BLaER1 treated with 17β-estradiol and CSF1 and Interleukin-3, amounts not matched to agents 10 nM and 100 nM (cell line): ENCODE results near the gene ACMSD.
"Not testable (repeated sequence)": the region's sequence is repeated elsewhere in the genome, so short reads cannot be mapped to it uniquely, and the experiment has no call there.

Experiments used
- H3K27ac ChIP-seq, 11 experiments: shearing (Covaris generic); formaldehyde crosslinking; 2 replicates each; pipeline ENCODE4 v1.8.1; 2022
- H3K27me3 ChIP-seq, 11 experiments: shearing (Covaris generic); formaldehyde crosslinking; 2 replicates each; pipeline ENCODE4 v1.8.1; 2022
- H3K36me3 ChIP-seq, 11 experiments: shearing (Covaris generic); formaldehyde crosslinking; 2 replicates each; pipeline ENCODE4 v1.8.1; 2022
- H3K4me1 ChIP-seq, 10 experiments: shearing (Covaris generic); formaldehyde crosslinking; 2 replicates each; pipeline ENCODE4 v1.8.1; 2022
- H3K4me2 ChIP-seq, 11 experiments: shearing (Covaris generic); formaldehyde crosslinking; 2 replicates each; pipeline ENCODE4 v1.8.1; 2022
- H3K4me3 ChIP-seq, 10 experiments: shearing (Covaris generic); formaldehyde crosslinking; 2 replicates each; pipeline ENCODE4 v1.8.1; 2022
- H3K9ac ChIP-seq, 11 experiments: shearing (Covaris generic); formaldehyde crosslinking; 2 replicates each; pipeline ENCODE4 v1.8.1; 2022
- H3K9me3 ChIP-seq, 11 experiments: shearing (Covaris generic); formaldehyde crosslinking; replicated peaks in 1 of 11; 2 replicates each; pipeline ENCODE4 v1.8.1; 2022
- H4K20me1 ChIP-seq, 11 experiments: shearing (Covaris generic); formaldehyde crosslinking; 2 replicates each; pipeline ENCODE4 v1.8.1; 2022
- Cebpa-rat ChIP-seq, 11 experiments: shearing (Covaris generic); IDR thresholded peaks; 2 replicates each; pipeline ENCODE4 v1.8.1; 2022

Gene ACMSD

DNA sequence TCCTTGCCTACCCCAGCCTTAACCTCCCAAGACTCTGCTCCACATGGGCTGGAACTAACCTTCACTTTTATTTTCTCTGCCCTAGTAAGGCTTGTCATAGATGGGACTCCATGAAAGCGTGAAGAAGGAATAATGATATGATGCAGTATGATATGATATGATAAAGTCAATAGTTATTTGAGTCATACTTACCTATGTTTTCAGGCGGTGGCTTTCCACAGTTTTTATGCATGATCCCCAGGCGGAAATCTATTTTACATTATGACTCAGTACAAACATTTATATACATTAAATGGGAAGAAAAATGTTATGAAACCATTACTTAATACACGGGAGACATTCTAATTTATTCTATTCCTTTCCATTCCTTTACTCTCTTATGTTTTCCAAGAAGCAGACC is 5.6 kb downstream of the ACMSD start:
- no peak for TF ChIP-seq Cebpa-rat (IDR thresholded peaks at IDR 0.05)
- no peak overlapping the region for H3K9ac ChIP-seq
- H3K9me3 ChIP-seq = peaks cover 0 to 7% (median 5%) of the 10 kb centered on the region in 11 experiments; a peak in 8 of 22 replicates
- no peaks in the 10 kb centered on the region for H3K27me3 ChIP-seq
- no peaks in the 10 kb centered on the region for H4K20me1 ChIP-seq
- H3K27ac ChIP-seq = no peak overlapping the region
- no peaks in the 10 kb centered on the region for H3K36me3 ChIP-seq
- H3K4me3 ChIP-seq = no peak overlapping the region
- H3K4me1 ChIP-seq = no peaks in the 10 kb centered on the region
- no peak overlapping the region for H3K4me2 ChIP-seq

DNA sequence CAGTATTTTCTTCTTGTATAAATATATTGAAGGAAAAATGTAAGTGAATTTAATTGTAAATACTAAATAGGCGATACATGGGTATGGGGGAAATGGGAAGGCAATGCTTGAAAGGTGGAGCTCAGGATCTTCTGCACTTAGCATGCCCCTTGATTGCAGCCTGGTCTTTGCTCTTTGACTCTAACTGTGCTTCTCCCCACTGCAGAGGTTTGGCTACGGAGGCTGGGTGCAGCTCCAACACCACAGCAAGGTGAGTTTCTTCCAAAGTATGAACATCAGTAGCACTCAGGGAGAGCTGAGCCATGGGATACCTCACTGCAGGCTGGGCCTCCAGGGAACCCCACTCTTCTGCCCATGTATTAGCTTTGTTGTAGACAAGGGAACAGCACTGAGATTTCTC is 6.6 kb downstream of the ACMSD start:
- TF ChIP-seq Cebpa-rat (IDR thresholded peaks at IDR 0.05) = no peak
- H3K4me1 ChIP-seq = no peaks in the 10 kb centered on the region
- H3K36me3 ChIP-seq = no peaks in the 10 kb centered on the region
- peaks cover 0 to 7% (median 5%) of the 10 kb centered on the region in 11 experiments; a peak in 8 of 22 replicates for H3K9me3 ChIP-seq
- H3K4me2 ChIP-seq = no peak overlapping the region
- H3K4me3 ChIP-seq = no peak overlapping the region
- no peak overlapping the region for H3K9ac ChIP-seq
- no peak overlapping the region for H3K27ac ChIP-seq
- H3K27me3 ChIP-seq = no peaks in the 10 kb centered on the region
- no peaks in the 10 kb centered on the region for H4K20me1 ChIP-seq

DNA sequence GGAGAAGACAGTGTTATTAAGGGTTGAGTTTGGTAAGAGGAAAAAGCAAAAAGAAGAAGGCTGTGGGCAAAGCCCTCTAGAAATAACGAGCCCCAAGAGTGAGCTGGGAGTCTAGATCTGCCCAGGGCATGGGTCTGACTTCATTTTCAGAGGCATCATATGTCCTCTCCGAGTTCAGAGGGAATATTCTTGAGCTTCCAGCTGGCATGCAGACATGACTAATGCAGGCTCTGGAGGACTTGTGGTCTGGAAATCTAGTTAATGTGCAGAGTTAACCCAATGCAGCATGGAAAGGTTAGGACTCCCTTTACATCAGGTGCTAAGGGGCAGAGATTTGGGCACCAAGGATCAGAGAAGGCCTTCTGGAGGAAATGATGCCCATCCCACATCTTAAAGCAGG is 7.3 kb downstream of the ACMSD start:
- H3K4me1 ChIP-seq = no peaks in the 10 kb centered on the region

DNA sequence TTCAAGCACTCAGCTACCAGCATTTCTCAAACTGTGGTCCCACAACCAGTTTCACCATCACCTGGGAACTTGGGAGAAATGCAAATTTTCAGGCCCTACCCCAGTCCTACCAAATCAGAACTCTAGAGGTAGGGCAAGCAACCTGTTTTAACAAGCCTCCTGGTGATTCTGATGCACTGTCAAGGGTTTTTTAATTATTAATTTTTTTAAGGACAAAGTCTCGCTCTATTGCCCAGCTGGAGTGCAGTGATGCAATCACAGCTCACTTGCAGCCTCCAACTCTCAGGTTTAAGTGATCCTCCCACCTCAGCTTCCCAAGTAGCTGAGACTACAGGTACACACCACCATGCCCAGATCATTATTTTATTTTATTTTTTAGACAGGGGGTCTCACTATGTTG is 7.8 kb downstream of the ACMSD start:
- Histone ChIP-seq H3K9me3 (peaks cover 0 to 7% (median 5%) of the 10 kb centered on the region in 11 experiments; a peak in 9 of 22 replicates), H3K27me3 (no peaks in the 10 kb centered on the region), H3K4me2 (no peak overlapping the region), H3K4me1 (no peaks in the 10 kb centered on the region), H3K9ac (no peak overlapping the region), H3K27ac (no peak overlapping the region), H4K20me1 (no peaks in the 10 kb centered on the region), H3K4me3 (no peak overlapping the region), H3K36me3 (no peaks in the 10 kb centered on the region)
- TF ChIP-seq Cebpa-rat (IDR thresholded peaks at IDR 0.05) = 0 out of 22 replicates have a peak, but pooled peaks of 1 of the 11 experiments have one; percentile 15

More for the DNA sequence above, 7.3 kb downstream of the ACMSD start:
- Histone ChIP-seq H3K9ac (no peak overlapping the region), H3K27me3 (no peaks in the 10 kb centered on the region), H3K36me3 (no peaks in the 10 kb centered on the region), H4K20me1 (no peaks in the 10 kb centered on the region), H3K4me2 (no peak overlapping the region), H3K27ac (no peak overlapping the region), H3K9me3 (peaks cover 0 to 7% (median 5%) of the 10 kb centered on the region in 11 experiments; a peak in 8 of 22 replicates), H3K4me3 (no peak overlapping the region)
- TF ChIP-seq Cebpa-rat (IDR thresholded peaks at IDR 0.05) = no peak

DNA sequence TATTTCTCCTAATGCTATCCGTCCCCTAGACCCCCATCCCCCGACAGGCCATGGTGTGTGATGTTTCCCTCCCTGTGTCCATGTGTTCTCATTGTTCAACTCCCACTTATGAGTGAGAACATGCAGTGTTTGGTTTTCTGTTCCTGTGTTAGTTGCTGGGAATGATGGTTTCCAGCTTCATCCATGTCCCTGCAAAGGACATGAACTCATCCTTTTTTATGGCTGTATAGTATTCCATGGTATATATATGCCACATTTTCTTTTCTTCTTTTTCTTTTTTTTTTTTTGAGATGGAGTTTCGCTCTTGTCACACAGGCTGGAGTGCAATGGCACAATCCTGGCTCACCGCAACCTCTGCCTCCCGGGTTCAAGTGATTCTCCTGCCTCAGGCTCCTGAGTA is 9.2 kb downstream of the ACMSD start:
- not testable (repeated sequence) for H3K4me1 ChIP-seq, H3K4me3 ChIP-seq, H4K20me1 ChIP-seq, H3K9me3 ChIP-seq, H3K9ac ChIP-seq, H3K4me2 ChIP-seq, H3K36me3 ChIP-seq, H3K27ac ChIP-seq, H3K27me3 ChIP-seq

DNA sequence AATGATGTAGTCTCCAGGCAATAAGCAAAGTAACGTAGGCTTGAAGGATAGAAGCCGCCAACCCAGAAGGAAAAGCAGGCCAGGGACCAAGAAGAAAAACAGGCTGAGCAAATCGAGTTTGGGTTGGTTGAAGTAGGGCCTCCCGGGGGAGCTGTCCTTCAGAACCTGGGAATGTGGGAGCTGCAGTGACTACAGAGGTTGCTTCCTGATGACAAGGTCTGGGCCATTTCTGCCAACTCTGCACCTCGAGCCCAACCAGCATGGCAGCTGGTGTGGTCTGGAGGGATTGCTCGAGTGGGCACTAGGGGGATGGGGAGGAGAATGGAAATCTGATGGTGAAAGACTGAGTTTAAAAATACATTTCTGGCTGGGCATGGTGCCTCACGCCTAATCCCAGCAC is 14.1 kb downstream of the ACMSD start:
- Histone ChIP-seq H3K4me2 (no peak overlapping the region), H3K9ac (no peak overlapping the region), H3K27ac (no peak overlapping the region), H4K20me1 (no peaks in the 10 kb centered on the region), H3K27me3 (no peaks in the 10 kb centered on the region), H3K4me3 (no peak overlapping the region), H3K9me3 (peaks cover 0 to 8% (median 5%) of the 10 kb centered on the region in 11 experiments; a peak in 9 of 22 replicates), H3K4me1 (no peaks in the 10 kb centered on the region), H3K36me3 (no peaks in the 10 kb centered on the region)
- TF ChIP-seq Cebpa-rat (IDR thresholded peaks at IDR 0.05) = no peak

DNA sequence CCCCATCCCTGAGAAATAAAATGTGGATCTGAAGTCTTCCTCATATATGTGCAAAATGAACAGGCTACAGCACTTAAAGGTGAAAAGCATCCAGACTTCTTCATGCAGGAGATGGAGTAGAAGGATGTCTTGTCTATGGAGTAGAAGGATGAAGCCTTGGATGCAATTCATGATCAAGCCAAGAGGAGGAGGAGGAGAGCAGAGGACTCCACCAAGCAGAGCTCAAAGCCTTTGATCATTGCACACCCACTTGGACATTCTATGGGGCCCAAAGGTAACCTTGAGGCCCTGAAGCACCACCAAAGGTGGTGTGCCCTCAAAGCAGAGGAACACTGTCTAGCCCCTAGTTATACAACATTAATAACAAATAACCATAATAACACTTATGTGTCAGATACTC is 17.3 kb downstream of the ACMSD start:
- Histone ChIP-seq H4K20me1 (no peaks in the 10 kb centered on the region), H3K4me3 (no peak overlapping the region), H3K4me1 (no peaks in the 10 kb centered on the region), H3K36me3 (no peaks in the 10 kb centered on the region), H3K9me3 (peaks cover 0 to 5% (median 0%) of the 10 kb centered on the region in 11 experiments; a peak in 1 of 22 replicates), H3K27ac (no peak overlapping the region), H3K4me2 (no peak overlapping the region), H3K9ac (no peak overlapping the region), H3K27me3 (no peaks in the 10 kb centered on the region)
- no peak for TF ChIP-seq Cebpa-rat (IDR thresholded peaks at IDR 0.05)

DNA sequence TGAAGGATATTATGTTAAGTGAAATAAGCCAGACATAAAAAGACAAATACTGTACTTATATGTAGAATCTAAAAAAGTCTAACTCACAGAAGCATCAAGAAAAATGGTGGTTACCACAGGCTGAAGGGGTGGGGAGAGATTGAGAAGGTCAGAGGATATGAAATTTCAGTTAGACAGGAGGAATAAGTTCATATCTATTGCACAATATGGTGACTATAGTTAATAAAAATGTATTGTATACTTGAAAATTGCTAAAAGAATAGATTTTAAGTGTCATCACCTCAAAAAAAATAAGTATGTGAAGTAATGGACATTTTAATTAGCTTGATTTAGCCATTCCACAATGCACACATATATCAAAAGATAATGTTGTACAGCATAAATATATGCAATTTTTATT is 19.8 kb downstream of the ACMSD start:
- Histone ChIP-seq H3K27me3 (no peaks in the 10 kb centered on the region), H3K4me3 (no peak overlapping the region), H3K4me2 (no peak overlapping the region), H4K20me1 (no peaks in the 10 kb centered on the region), H3K9me3 (no peaks in the 10 kb centered on the region), H3K36me3 (no peaks in the 10 kb centered on the region), H3K9ac (no peak overlapping the region), H3K4me1 (no peaks in the 10 kb centered on the region), H3K27ac (no peak overlapping the region)
- TF ChIP-seq Cebpa-rat (IDR thresholded peaks at IDR 0.05) = 0 out of 22 replicates have a peak, but pooled peaks of 2 of the 11 experiments have one; percentile 13 to 34

DNA sequence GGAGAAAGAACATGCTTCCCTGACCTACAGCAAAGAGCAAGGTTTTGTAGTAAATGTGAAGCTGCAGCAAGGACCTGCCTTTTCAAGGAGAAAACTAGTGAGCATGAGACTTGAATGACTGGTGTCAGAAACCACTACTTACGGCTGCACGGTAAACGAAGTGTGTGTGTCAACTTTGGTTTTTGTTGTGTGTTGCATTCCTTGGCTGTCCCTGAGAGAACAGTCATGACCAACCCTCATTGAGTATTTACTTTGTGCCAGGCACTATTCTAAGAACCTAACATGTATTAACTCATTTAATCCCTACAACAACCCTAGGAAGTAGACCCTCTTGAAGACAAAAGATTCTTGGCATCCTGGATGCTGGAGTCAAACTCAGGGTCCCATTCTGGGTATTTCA is 22.8 kb downstream of the ACMSD start:
- Histone ChIP-seq H3K4me2 (no peak overlapping the region), H3K27ac (no peak overlapping the region), H4K20me1 (no peaks in the 10 kb centered on the region), H3K36me3 (no peaks in the 10 kb centered on the region), H3K9ac (no peak overlapping the region), H3K27me3 (no peaks in the 10 kb centered on the region), H3K4me3 (no peak overlapping the region), H3K9me3 (no peaks in the 10 kb centered on the region), H3K4me1 (no peaks in the 10 kb centered on the region)
- no peak for TF ChIP-seq Cebpa-rat (IDR thresholded peaks at IDR 0.05)

DNA sequence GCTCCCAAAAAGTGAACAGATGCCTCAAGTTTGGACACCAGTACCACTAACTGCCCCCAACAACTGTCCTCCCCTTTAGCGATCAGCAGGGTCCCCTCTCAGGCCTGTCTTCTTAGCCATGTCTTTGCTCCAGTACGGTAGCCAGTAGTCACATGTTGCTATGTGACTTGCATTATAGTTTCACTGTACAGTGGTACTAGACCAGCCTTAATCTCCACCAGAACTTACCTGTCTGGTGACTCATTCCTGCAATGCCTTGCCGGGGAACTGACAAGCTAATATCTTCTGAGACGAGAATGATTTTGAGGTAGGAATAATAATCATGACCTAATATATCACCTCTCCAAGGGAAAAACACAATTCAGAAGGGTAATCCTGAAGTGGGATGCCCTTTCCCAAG is 23.7 kb downstream of the ACMSD start:
- TF ChIP-seq Cebpa-rat (IDR thresholded peaks at IDR 0.05) = no peak
- Histone ChIP-seq H3K36me3 (no peaks in the 10 kb centered on the region), H3K4me2 (no peak overlapping the region), H3K27me3 (no peaks in the 10 kb centered on the region), H3K9me3 (no peaks in the 10 kb centered on the region), H3K4me3 (no peak overlapping the region), H3K4me1 (no peaks in the 10 kb centered on the region), H4K20me1 (no peaks in the 10 kb centered on the region), H3K9ac (no peak overlapping the region), H3K27ac (no peak overlapping the region)
